ENCODE measurements around the gene TK1. TPM values are rescaled to one million over a fixed set of nuclear protein-coding genes. Genes with fewer than 3 reads are reported as not detected.

TK1 gene
- total RNA-seq, 2 donors from 2014 or later, result 0.66 to 4.9 TPM

- intact Hi-C loops (cut with DNase I), result no loop called here
- no peaks in the 10 kb centered on the region for H3K36me3 ChIP-seq (replicated peaks in 1 of 2; ENCODE audit: insufficient read depth in 1 of 2, low read depth in 2 of 2)
- no peak overlapping the region for H3K4me3 ChIP-seq
- H3K27me3 ChIP-seq, result no peaks in the 10 kb centered on the region
- H3K27ac ChIP-seq, result no peak overlapping the region
- TF ChIP-seq CTCF (IDR thresholded peaks at IDR 0.05), result no peak
- TF ChIP-seq POLR2A (IDR thresholded peaks at IDR 0.05), result no peak
- ATAC-seq (no peak), DNase-seq (no peak)
- no peaks in the 10 kb centered on the region for H3K4me1 ChIP-seq
- WGBS, 2 donors, result 89 to 91% methylated on average over 9 to 11 of the region's 11 CpGs
- no peaks in the 10 kb centered on the region for H3K9me3 ChIP-seq
Measured at GRCh38 chr17:78219396-78220150, 32.7 kb upstream of the TK1 start.

GRCh38 chr17:78214706-78215061, 27.8 kb upstream of the TK1 start:
- TF ChIP-seq POLR2A (IDR thresholded peaks at IDR 0.05), result no peak
- no peak for TF ChIP-seq CTCF (IDR thresholded peaks at IDR 0.05)
- intact Hi-C loops (cut with DNase I), result no loop called here
- ATAC-seq (no peak), DNase-seq (no peak)
- Histone ChIP-seq H3K4me1 (peaks cover 9% of the 10 kb centered on the region), H3K4me3 (no peak overlapping the region), H3K27ac (no peak overlapping the region), H3K9me3 (no peaks in the 10 kb centered on the region), H3K27me3 (no peaks in the 10 kb centered on the region), H3K36me3 (replicated peaks in 1 of 2; ENCODE audit: insufficient read depth in 1 of 2, low read depth in 2 of 2) (no peaks in the 10 kb centered on the region)
- WGBS, 2 donors, result 6 to 26% methylated on average over 3 to 5 of the region's 5 CpGs

GRCh38 chr17:78214016-78214705, 27.3 kb upstream of the TK1 start, which contains the start of gene BIRC5:
TSS of gene BIRC5 (plus strand) at chr17:78214253. CDS start at chr17:78214317, 64 bp downstream.
- H3K27ac ChIP-seq, result no peak within 1 kb of the TSS
- no peaks in the 10 kb centered on the region for H3K36me3 ChIP-seq (replicated peaks in 1 of 2; ENCODE audit: insufficient read depth in 1 of 2, low read depth in 2 of 2)
- TF ChIP-seq CTCF (IDR thresholded peaks at IDR 0.05) (no peak), POLR2A (IDR thresholded peaks at IDR 0.05) (no peak)
- no peaks in the 10 kb centered on the region for H3K27me3 ChIP-seq
- intact Hi-C loops (cut with DNase I), result no loop called here
- ATAC-seq, result peak; percentile 97
- peaks cover 9% of the 10 kb centered on the region for H3K4me1 ChIP-seq
- no peaks in the 10 kb centered on the region for H3K9me3 ChIP-seq
- no peak within 1 kb of the TSS for H3K4me3 ChIP-seq
- peak; percentile 86 to 91 (median 89) for DNase-seq
- WGBS, 2 donors, result 2% methylated on average over 55 of the region's 60 CpGs; no CpG with 5 or more reads in 1 of the 2 donors

- Histone ChIP-seq H3K4me3 (no peak overlapping the region), H3K27ac (no peak overlapping the region), H3K36me3 (replicated peaks in 1 of 2; ENCODE audit: insufficient read depth in 1 of 2, low read depth in 2 of 2) (no peaks in the 10 kb centered on the region), H3K9me3 (no peaks in the 10 kb centered on the region), H3K27me3 (no peaks in the 10 kb centered on the region), H3K4me1 (peaks cover 9% of the 10 kb centered on the region)
- no peak for ATAC-seq
- DNase-seq, result no peak
- 55 to 57% methylated on average over 11 of the region's 11 CpGs for WGBS, 2 donors
- intact Hi-C loops (cut with DNase I), result no loop called here
- no peak for TF ChIP-seq CTCF (IDR thresholded peaks at IDR 0.05)
- TF ChIP-seq POLR2A (IDR thresholded peaks at IDR 0.05), result no peak
Measured at GRCh38 chr17:78211032-78211431, 24.2 kb upstream of the TK1 start.

All from body of pancreas (tissue), 4 donors.